GM18867 (cell line): ENCODE measurements around the gene SCD5.
A peak's percentile ranks its signal among the peaks of the same experiment; 100 is the strongest.

Experiments used
- ATAC-seq: cut with Tn5 transposase; IDR thresholded peaks from one replicate; pipeline ENCODE4 v1.9.1; 2021; ENCODE audit warnings: mild to moderate bottlenecking, moderate library complexity; ENCODE audit not compliant: unreplicated experiment

Gene SCD5

DNA sequence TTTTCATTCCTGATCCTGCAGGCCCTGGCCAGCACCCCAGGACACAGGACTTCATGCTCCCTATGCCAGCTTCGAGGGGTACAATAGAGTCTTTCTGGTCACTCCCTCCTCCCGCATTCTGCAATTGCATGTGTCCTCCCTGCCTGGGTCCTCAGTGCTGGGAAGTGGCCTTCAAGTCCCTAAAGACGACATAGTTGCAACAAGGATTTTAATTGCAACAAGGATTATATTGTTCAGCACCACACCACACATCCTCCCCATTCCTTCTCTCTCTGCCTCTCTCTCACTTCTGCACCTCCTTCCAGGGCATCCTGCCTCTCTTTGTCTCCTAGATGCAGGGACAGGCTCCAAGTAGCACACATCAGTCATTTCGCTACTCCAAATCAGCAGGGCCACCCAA lies 25.5 kb downstream of the SCD5 start:
- no peak for ATAC-seq

DNA sequence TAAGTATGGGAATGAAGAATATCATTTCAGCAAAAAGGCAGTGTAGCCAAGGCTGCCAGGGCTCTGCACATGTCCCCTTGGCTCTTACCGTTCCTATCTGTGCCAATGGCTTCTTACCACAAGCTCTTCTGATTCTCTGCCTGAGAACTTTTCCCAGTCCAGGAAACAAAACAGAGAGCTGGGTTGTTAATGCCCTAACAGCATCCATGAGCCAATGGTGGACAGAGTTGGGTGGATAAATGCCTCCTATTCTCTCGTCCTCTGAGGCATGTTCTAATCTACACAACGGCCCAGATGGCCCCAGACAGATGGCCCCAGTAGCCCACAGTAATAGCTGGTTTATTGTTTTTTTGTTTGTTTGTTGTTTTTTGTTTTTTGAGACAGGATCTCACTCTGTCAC lies 28.0 kb downstream of the SCD5 start:
- ATAC-seq = no peak

DNA sequence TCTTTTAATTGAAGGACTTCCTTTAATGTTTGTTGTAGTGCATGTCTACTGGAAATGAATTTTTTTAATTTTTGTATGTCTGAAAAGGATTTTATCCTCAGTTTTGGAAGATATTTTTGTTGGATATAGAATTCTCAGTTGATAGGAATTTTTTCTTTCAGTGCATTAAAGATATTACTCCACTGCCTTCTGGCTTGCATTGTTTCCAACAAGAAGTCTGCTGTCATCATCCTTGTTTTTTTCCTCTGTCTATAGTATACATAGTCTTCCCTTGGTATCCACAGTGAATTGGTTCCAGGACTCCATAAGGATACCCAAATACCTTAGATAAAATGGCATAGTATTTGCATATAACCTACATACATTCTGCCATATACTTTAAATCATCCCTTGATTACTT lies 33.5 kb downstream of the SCD5 start:
- no peak for ATAC-seq

DNA sequence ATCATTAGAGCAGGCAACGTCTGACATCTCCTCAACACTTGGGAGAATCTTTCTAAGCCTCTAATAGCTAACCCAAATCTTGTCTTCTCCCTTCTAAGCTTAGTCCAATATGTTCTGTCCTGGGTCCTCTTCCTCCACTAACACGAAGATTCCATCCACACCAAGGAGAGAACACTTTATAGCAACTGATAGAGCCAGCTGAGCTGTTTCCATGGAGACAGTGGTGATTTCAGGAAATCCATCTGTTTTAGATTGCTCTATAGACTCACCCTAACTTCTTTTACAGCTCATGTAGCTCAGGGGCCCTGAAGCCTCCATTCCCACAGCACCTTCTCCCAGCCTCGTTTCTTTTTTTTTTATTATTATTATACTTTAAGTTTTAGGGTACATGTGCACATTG lies 37.4 kb downstream of the SCD5 start:
- no peak for ATAC-seq

DNA sequence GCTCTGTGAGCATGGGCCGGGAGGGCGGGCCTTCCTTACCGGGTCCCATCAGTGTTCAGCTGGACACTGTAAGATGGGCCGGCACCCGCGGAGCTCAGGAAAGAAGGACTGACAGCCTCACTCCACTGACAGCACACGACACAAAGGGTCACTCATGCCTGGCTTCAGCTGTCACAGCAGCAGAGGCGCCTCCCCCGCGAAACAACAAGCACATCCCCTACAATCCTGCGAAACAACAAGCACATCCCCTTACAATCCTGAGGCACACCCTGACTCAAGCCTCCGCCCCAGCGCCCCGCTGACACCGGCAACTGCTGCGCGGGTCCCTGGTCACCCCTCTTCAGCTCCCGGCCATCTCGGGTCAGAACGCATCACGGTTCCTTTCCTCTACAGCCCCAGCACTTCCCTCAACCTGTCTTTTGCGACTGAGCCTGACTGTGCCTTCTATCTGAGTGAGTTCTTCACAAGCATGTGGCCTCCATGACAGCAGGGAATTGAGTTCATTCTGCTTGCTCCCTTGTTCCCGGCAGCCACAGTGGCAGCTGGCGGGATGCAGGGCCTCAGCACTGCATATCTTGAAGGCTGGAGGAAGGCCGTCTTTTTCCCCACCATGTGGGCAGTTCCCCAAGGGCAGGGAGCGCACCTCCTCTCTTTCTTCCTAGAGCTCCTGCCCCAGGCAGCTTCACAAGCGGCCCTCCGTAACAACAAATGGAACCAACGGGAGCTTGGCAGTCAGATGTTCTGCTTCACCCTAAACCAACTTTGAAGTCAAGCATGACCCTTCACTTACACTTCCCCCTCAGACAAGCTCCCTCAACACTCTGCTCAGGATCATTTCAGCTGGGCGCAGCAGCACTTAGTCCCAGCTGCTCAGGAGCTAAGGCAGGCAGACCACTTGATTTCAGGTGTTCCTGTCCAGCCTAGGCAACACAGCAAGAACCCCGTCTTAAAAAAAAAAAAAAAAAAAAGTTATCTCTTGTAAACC lies 39.6 kb downstream of the SCD5 start:
- no peak for ATAC-seq

DNA sequence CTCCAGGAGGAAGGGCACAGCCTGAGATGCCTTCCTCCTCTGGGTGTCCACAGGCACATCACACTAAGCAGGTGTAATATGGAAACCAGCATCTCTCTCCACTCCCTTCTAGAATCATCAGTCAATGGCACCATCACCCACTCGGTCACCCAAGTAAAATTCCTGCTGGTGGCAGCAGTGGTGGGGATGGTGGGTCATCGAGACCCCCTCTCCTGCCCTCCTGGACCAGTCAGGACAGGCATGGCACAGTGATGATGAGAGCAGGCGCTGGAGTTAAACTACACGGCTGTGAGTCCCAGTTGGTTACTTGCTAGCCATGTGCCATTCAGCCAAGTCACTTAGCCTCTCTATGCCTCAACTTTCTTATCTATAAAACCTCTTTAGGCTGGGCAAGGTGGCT lies 42.5 kb downstream of the SCD5 start:
- ATAC-seq = no peak

DNA sequence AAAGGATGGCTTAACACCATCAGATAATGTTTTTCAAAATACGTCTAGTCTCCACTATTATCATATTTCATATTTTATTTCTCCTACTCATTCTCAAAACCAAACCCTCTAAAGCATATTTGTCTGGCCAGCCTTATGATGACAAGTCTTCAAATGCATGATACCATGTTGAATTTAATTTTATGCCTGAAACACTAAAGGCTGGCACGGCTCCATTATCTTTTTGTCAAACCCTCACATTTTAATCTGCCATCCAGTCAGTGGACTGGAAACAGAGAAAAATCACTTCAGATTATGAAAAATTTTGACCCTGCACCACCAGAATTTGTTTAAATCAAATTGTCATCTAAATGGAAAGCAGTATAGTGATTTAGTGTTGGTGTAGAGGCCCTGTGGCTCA lies 42.9 kb downstream of the SCD5 start:
- no peak for ATAC-seq

DNA sequence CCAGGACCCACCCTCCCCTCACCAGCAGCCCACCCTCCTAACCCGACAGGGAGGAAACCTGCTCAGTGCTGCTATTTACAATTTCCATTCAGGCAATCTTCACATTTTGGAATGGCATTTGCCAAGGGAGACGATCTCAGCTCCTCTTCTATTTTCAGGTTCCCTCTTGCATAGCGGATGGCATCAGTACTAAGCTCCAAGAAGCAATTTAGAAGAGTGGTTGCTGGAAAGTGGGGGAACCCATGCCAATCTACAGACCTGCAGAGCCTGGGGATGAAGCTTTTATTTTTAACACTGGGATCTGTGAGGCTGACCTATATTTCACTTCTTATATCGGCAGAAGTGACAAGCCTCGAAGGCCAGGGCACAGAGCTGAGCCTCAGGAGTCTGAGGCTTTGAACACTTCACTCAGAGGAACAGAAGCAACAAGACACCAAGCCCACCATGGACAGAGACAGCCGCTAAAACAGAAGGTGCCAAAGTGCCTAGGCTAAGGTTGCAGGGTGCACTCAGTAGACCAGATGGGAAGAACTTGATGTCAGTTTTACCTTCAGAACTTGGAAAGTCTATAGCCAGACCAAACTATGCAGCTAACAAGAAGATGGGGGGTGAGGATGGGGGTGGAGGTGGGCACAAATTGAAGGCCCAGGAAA lies 44.0 kb downstream of the SCD5 start:
- no peak for ATAC-seq

DNA sequence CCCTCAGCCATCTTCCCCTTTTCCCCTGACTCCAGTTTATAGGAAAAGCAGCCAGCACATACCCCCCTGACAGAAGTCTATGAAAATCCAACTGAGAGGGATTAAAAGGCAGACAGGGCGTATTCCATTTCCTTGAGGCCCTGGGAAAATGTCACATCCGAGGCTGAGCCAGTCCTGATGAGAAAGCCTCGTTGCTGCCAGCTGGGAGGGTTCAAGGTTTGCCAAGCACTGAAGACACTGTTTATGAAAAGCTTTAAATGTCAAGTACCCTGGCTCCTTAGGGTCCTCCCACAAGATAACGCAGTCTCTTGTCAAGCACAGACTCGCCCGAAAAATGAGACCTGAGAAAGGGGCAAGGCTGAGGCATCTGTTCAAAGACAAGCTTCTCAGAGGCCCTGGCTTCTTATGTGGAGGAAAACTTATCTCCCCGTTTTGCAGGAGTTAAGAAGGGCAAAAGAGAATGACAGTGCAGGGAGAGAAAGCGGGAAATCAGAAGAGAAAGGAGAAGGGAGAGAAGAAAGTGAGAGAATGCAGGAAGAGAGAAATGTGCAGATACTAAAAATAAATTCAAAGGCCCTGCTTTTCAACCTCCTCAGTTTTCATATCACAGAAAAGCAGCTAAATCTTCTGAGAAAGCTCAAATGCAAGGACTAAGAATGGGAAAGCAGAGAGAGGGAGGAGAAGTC lies 44.7 kb downstream of the SCD5 start:
- no peak for ATAC-seq

DNA sequence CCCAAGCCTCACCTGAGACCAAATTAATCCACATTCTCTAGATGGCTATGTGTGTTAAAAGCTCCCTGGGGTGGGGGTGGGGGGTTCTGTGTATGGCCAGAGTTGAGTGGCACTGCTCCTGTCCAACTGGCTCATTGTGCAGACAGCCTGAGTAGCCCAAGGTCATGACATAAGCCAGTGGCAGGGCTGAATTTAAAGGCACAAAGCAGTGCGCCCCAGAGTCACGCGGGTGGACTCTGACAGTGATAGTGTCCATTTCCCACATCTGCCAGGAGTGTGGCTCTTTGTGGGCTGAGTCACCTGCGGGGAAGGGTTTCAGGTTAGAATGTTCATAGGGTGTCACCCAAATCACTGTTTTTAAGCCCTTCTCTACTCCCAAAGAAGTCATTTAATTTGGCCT lies 45.4 kb downstream of the SCD5 start:
- no peak for ATAC-seq

DNA sequence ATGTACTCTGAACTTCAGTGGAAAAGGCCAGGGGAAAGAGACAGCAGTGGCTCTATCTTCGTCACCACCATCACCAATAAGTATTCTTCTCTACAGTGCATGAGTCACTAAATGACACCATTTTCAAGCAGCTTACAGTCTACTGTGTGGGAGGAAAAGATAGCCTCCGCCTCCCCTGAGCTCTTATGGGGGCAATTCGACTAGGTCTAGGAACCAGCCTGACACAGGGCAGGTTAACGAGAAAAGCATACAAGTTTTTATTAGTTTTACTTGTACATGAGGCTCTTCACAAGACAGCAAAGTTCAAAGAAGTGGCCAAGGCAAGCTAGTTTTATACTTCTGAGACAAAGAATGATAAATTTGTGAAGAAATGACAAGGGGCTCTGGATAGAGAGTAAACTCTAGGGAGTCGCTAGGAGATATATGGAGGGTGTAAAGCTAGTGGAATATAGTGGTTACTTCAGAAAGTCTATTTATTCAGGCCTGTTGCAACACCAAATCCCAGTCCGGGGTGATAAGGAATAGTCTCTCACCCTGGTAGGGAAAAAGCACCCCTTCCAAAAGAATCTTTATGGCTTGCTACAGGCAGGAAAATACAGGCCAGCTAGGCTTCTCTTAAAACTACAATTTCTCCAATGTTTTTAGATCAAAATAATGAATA lies 49.7 kb downstream of the SCD5 start:
- no peak for ATAC-seq

DNA sequence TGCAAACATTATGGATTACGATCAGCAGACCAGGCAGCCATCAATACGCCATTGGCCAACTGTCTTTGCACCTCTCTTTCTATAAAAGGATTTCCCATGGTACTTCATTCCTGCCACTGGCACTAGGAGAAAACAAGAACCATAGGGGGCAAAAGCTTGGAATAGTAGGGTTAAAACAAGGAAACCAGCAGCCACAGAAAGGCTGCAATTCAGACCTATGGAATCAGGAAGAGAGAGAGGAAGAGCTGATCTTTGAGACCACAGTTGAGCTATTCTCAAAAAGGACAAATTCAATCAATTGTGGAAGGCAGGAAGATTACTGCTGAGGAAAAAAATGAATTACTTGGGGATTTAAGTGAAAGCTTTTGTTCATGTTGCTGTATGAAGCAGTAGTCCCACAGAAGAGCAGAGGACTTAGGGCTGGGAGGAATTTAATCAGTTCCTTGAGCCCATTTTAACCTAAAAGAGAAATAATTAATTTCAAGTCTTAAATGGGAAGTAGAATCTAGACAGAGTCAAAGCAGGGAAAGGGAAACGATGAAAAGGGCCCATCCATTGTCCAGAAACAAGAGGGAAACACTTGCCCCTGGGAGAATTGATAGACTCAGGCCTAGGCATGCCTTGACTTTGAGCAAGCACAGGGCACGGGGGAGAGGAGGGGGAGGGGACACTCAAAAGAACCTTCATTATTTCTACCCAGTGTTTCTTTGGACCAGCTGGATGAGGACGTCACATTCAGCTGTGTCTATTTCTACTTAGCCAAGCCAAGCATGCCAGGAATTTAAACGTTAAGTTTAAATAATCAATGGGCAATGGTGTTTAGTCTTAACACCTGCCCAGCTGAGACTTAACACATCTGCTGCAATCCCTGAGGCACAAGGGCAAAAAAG lies 50.7 kb downstream of the SCD5 start:
- no peak for ATAC-seq

DNA sequence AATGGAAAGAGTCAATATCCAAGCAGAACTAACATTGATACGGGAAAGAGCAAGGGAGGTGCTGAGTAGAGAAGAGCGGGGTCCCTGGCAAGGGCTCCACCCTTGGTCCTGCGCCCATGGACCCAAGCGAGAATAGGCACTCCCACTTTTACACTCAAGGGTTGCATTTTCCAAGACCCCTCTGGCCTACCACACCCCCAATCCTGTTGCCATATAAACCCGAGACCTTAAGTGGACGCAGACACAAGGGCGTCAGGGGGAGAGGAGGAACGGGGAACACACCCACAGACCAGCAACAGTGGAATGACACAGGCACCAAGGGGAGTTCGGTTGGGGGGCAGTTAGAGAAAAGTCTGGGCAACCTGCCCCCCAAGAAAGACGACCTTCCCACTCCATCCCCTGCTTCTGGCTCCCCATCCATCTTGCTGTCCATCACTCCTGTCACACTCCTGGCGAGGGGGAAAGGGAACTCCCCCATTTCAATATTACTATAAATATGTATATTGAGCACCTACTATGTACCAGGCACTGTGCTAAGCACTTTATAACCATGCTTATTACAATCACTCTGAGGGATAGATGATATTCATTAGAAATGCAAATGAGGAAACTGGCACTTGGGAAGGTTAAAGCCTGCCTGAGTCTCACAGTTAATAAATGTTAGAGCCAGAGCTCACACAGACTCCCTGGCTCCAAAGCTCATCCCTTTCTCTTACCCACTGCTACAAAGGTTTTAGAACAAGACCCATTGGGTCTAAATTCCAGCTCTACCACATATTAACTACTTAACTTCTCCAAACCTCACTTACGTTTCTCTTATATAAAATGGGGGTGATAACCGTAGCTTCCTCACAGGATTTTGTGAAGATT lies 51.7 kb downstream of the SCD5 start:
- no peak for ATAC-seq

DNA sequence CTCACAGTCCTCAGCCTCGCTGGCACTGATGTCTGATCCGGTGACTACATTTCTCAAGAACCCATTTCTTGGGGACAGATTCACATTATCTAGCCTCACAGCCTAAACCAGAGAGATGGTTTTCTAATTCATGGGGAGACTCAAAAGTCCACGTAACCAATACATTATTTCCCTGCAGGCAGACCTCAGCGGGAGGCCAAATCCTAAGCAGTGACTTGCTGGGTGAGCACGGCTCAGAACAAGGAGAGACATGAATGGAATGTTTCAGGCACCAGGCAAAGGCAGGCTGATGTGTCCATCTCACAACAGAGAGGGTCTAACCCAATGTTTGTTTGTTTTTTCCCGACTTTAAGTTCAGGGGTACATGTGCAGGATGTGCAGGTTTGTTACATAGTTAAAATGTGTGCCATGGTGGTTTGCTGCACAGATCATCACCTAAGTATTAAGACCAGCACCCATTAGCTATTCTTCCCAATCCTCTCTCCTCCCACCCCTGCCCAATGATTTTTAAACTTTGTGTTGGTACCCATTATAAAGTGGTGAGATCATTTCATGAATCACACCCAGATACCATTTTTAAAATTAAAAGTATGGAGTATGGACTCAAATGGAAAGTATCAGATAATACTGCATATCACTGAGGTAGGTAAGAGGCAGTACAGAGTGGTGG lies 53.3 kb downstream of the SCD5 start:
- no peak for ATAC-seq

DNA sequence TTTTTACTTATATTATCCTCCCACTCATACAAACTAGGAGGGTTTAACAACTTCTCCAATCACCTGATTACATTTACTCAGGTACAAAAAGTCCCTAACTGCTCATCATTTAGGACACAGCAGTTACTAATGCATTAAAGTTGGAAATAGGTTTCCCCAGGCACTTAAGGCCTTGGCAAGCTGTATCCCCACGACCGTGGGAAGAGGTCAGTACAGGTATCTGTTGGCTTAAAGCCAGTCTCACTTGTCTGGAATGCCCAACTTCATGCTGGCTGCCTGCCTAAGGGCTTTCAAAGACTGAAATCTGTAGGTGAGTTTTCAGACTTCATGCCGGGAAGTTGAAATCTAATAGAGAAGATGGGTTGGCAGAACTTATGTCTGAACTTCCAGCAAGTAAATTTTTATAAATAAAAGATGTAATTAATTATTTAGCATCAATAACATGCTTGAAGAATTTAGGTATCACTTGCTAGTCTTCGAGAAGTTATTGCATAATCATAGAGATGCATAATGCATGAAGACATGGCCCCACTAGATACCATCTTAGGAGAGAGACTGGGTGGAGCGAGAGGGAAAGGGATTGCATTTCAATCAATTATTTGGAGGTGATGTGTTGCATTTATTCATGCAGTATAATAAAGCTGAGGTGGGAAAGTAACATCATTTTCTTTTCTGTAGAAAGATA lies 54.2 kb downstream of the SCD5 start:
- no peak for ATAC-seq

DNA sequence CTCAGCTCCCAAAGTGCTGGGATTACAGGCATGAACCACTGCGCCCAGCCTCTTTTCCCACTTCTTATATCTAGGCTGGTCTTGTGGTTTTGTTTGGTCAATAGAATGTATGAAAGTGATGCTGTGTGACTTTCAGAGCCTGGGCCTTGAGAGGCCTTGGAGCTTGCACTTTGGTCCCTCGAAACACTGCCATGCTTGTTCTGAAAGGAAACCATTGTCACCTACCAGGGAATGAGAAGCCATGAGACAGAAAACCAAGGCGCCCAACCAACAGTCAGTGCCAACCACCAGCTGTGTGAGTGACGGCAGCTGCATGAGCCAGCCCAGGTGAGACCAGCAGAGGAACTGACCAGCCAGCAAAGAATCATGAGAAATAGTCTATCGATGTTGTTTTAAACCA lies 57.4 kb downstream of the SCD5 start:
- no peak for ATAC-seq

DNA sequence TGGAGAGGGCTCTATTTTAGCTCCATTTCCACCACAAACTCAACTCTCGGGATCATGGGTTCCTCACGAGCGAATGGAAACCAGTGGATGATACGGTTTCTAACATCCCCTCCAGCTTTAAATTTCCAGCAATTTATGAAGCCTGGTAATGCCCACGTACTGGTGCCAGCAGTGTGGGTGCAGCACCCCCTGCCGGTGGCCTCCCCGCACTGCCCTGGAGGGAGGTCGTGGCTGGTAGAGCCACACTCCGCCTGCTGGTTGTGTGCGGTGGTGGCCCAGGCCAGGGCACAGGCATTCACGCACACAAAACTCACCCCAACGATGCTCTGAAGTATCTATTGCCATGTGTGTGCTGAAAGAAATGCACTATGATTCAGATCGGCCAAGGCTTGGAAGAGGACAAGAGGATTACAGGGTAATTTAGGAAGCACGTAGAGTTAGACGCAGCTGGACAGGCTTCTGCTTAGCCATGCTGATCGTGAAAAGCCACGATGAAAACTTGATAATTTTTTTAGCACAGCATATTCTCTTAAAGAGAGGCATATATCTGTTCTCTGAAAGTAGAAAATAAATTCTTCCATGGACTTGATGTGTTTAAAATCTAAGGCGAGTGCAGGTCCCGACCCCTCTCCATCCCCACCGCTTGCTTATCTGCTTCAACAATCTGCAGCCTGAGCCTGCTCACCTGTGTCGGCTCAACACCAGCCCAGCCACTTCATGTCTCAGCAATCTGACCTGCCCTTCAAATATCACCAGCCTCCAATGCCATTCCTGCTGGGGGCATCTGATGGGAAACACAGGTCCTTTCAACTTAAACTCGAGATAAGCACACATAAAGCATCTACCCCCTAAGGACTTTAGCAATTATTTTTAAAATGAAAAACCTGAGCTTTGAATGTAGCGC lies 59.1 kb downstream of the SCD5 start:
- ATAC-seq = peak; percentile 100
